Endothelial cell (in vitro differentiated cells): ENCODE results near the gene PSMD13. TPM values are rescaled to one million over a fixed set of nuclear protein-coding genes. Genes with fewer than 3 reads are reported as not detected.

ENCODE experiments used
- DNase-seq: peaks from one replicate; pipeline ENCODE4 v3.0.0; 2021; ENCODE audit warnings: low spot score
- H3K27ac Mint-ChIP-seq: one replicate; pipeline ENCODE4 v1.8.0; 2021; ENCODE audit warnings: mixed read lengths, inconsistent platforms; ENCODE audit not compliant: unreplicated experiment
- H3K27me3 Mint-ChIP-seq: one replicate; pipeline ENCODE4 v1.8.0; 2021; ENCODE audit warnings: mild to moderate bottlenecking, moderate library complexity, mixed read lengths, inconsistent platforms; ENCODE audit not compliant: unreplicated experiment
- H3K36me3 Mint-ChIP-seq: one replicate; pipeline ENCODE4 v1.8.0; 2021; ENCODE audit warnings: mild to moderate bottlenecking, low read depth, mixed read lengths, inconsistent platforms; ENCODE audit not compliant: unreplicated experiment
- H3K4me1 Mint-ChIP-seq: one replicate; pipeline ENCODE4 v1.8.0; 2021; ENCODE audit warnings: mild to moderate bottlenecking, mixed read lengths, inconsistent platforms; ENCODE audit not compliant: unreplicated experiment
- H3K4me3 Mint-ChIP-seq: one replicate; pipeline ENCODE4 v1.8.0; 2021; ENCODE audit warnings: mild to moderate bottlenecking, mixed read lengths, inconsistent platforms; ENCODE audit not compliant: unreplicated experiment
- H3K9me3 Mint-ChIP-seq: one replicate; pipeline ENCODE4 v1.8.0; 2021; ENCODE audit warnings: mixed read lengths, inconsistent platforms; ENCODE audit not compliant: unreplicated experiment
- total RNA-seq: library from RNA; stranded (reverse); fragmentation: NEBNext Ultra II Directional; extraction: Animal tissue kit (Norgen Biotek cat#: 25700); gene quantifications from one replicate; pipeline ENCODE4 v1.2.1, GENCODE V29; 2021; ENCODE audit not compliant: unreplicated experiment
- TF ChIP-seq, protein P1 (sequence below): fragments of 200-600 bp; sonication (generic); IDR thresholded peaks from one replicate; pipeline ENCODE4 v1.5.0; 2021; ENCODE audit warnings: antibody characterized with exemption; ENCODE audit not compliant: unreplicated experiment

Gene PSMD13
- total RNA-seq, 1 donor from 2014 or later: 189 TPM

DNA sequence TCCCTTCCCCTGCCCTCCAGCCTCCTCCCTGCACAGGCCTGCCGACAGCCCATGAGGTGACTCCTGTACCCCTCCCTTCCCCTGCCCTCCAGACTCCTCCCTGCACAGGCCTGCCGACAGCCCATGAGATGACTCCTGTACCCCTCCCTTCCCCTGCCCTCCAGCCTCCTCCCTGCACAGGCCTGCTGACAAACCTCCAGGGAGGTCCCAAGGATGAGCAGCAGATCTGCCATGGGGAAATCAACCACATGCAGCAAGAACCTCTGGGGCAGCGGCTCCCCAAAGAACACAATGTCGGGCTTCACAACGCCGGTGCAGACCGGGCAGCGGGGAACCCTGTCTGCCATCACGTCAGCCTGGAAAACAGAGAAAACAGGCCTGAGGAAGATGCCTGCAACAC, 12.9 kb upstream of the PSMD13 start:
- no peak for DNase-seq
- TF ChIP-seq, protein P1, sequence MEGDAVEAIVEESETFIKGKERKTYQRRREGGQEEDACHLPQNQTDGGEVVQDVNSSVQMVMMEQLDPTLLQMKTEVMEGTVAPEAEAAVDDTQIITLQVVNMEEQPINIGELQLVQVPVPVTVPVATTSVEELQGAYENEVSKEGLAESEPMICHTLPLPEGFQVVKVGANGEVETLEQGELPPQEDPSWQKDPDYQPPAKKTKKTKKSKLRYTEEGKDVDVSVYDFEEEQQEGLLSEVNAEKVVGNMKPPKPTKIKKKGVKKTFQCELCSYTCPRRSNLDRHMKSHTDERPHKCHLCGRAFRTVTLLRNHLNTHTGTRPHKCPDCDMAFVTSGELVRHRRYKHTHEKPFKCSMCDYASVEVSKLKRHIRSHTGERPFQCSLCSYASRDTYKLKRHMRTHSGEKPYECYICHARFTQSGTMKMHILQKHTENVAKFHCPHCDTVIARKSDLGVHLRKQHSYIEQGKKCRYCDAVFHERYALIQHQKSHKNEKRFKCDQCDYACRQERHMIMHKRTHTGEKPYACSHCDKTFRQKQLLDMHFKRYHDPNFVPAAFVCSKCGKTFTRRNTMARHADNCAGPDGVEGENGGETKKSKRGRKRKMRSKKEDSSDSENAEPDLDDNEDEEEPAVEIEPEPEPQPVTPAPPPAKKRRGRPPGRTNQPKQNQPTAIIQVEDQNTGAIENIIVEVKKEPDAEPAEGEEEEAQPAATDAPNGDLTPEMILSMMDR: no peak
- Mint-ChIP-seq H3K36me3 (peaks cover 17% of the 10 kb centered on the region), H3K4me3 (no peak overlapping the region), H3K4me1 (no peaks in the 10 kb centered on the region), H3K9me3 (no peaks in the 10 kb centered on the region), H3K27ac (no peak overlapping the region), H3K27me3 (peaks cover 1% of the 10 kb centered on the region)

DNA sequence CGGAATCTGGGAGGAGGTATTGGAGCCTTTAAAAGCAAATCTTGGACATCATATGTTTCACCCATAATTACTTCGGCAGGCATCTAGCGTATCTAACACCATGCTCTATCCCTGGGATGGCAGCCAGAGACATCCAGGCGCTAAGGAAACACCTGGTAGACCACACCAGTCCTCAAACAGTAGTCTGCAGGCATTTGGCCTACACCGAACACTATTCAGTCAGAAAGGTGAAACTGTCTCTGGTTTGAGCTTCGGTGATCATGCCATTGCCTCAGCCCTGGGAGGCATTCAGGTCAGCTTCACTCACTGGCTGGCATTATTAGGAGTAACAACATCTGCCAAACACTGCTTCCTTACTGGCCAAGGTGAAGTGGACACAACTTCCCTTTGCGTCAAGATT, 12.4 kb upstream of the PSMD13 start:
- TF ChIP-seq, protein P1: no peak
- Mint-ChIP-seq H3K27me3 (peaks cover 1% of the 10 kb centered on the region), H3K9me3 (no peaks in the 10 kb centered on the region), H3K4me1 (no peaks in the 10 kb centered on the region), H3K27ac (no peak overlapping the region), H3K4me3 (no peak overlapping the region), H3K36me3 (peaks cover 12% of the 10 kb centered on the region)
- no peak for DNase-seq

GRCh38 chr11:225734-226453, 10.9 kb upstream of the PSMD13 start:
- Mint-ChIP-seq H3K4me1 (no peaks in the 10 kb centered on the region), H3K4me3 (no peak overlapping the region), H3K9me3 (no peaks in the 10 kb centered on the region), H3K36me3 (peaks cover 8% of the 10 kb centered on the region), H3K27me3 (peaks cover 1% of the 10 kb centered on the region), H3K27ac (no peak overlapping the region)
- TF ChIP-seq, protein P1: no peak
- DNase-seq: no peak

- no peaks in the 10 kb centered on the region for H3K4me1 Mint-ChIP-seq
- no peaks in the 10 kb centered on the region for H3K9me3 Mint-ChIP-seq
- H3K36me3 Mint-ChIP-seq: peaks cover 4% of the 10 kb centered on the region
- DNase-seq: no peak
- H3K27me3 Mint-ChIP-seq: peaks cover 1% of the 10 kb centered on the region
- TF ChIP-seq, protein P1: no peak
- no peak overlapping the region for H3K4me3 Mint-ChIP-seq
- no peak overlapping the region for H3K27ac Mint-ChIP-seq
These were observed 8.9 kb upstream of the PSMD13 start for GRCh38 chr11:227824-228379.

- H3K36me3 Mint-ChIP-seq: peaks cover 1% of the 10 kb centered on the region
- H3K4me1 Mint-ChIP-seq: no peaks in the 10 kb centered on the region
- DNase-seq: no peak
- H3K27me3 Mint-ChIP-seq: peaks cover 3% of the 10 kb centered on the region
- no peak overlapping the region for H3K4me3 Mint-ChIP-seq
- no peak overlapping the region for H3K27ac Mint-ChIP-seq
- no peaks in the 10 kb centered on the region for H3K9me3 Mint-ChIP-seq
- TF ChIP-seq, protein P1: no peak
These were observed 6.3 kb upstream of the PSMD13 start for GRCh38 chr11:230431-230830.
